WERI-Rb-1 (cell line): ENCODE data around the gene RIC1.
"Not testable (repeated sequence)": the region's sequence is repeated elsewhere in the genome, so short reads cannot be mapped to it uniquely, and the experiment has no call there.

Experiments
- DNase-seq: peaks from one replicate; pipeline ENCODE4 v3.0.0-alpha.2; 2020
- H3K27ac ChIP-seq: fragments of 250-450 bp; sonication (Bioruptor Pico); 2 replicates; pipeline ENCODE4 v1.5.1; 2020; ENCODE audit warnings: mild to moderate bottlenecking, moderate library complexity
- H3K27me3 ChIP-seq: fragments of 250-450 bp; sonication (Bioruptor Pico); 2 replicates; pipeline ENCODE4 v1.5.1; 2021; ENCODE audit warnings: mild to moderate bottlenecking, low read depth, moderate library complexity; ENCODE audit not compliant: insufficient read depth, severe bottlenecking
- H3K36me3 ChIP-seq: fragments of 250-450 bp; sonication (Bioruptor Pico); 2 replicates; pipeline ENCODE4 v1.5.1; 2020; ENCODE audit warnings: mild to moderate bottlenecking, moderate library complexity
- H3K4me3 ChIP-seq: 2 replicates; pipeline ENCODE4 v1.5.1; 2011; ENCODE audit warnings: low read depth, mild to moderate bottlenecking, control low read depth, low read length
- H3K9me3 ChIP-seq: fragments of 250-450 bp; sonication (Bioruptor Pico); 2 replicates; pipeline ENCODE4 v1.5.1; 2021; ENCODE audit warnings: mild to moderate bottlenecking, moderate library complexity; ENCODE audit not compliant: severe bottlenecking
- CTCF ChIP-seq: IDR thresholded peaks from 2 replicates; pipeline ENCODE4 v1.5.1; 2011; ENCODE audit warnings: low read depth, mild to moderate bottlenecking, control low read depth, inconsistent platforms, low read length

The RIC1 gene

GRCh38 chr9:5796298-5796697, 167.4 kb downstream of the RIC1 start:
- Histone ChIP-seq H3K36me3 (no peaks in the 10 kb centered on the region; the same call in 1 of the 2 replicates), H3K27ac (no peak overlapping the region), H3K27me3 (no peaks in the 10 kb centered on the region), H3K4me3 (no peak overlapping the region), H3K9me3 (no peaks in the 10 kb centered on the region)
- DNase-seq, result no peak
- no peak for TF ChIP-seq CTCF

- Histone ChIP-seq H3K27ac (no peak overlapping the region), H3K4me3 (no peak overlapping the region), H3K36me3 (no peaks in the 10 kb centered on the region; the same call in 1 of the 2 replicates), H3K9me3 (no peaks in the 10 kb centered on the region), H3K27me3 (no peaks in the 10 kb centered on the region)
- DNase-seq, result no peak
- no peak for TF ChIP-seq CTCF
Observed at GRCh38 chr9:5798581-5798980, 169.7 kb downstream of the RIC1 start.

- Histone ChIP-seq H3K27me3 (no peaks in the 10 kb centered on the region), H3K4me3 (no peak overlapping the region), H3K27ac (no peak overlapping the region), H3K36me3 (no peaks in the 10 kb centered on the region; the same call in 1 of the 2 replicates), H3K9me3 (no peaks in the 10 kb centered on the region)
- no peak for DNase-seq
- peak; percentile 71 for TF ChIP-seq CTCF
Observed at GRCh38 chr9:5799314-5799713, 170.4 kb downstream of the RIC1 start.

GRCh38 chr9:5800378-5800777, 171.5 kb downstream of the RIC1 start:
- not testable (repeated sequence) for H3K4me3 ChIP-seq, H3K9me3 ChIP-seq, DNase-seq, H3K36me3 ChIP-seq, H3K27me3 ChIP-seq, H3K27ac ChIP-seq

GRCh38 chr9:5800969-5801738, 172.2 kb downstream of the RIC1 start:
- Histone ChIP-seq H3K9me3 (no peaks in the 10 kb centered on the region), H3K27ac (no peak overlapping the region), H3K27me3 (no peaks in the 10 kb centered on the region), H3K4me3 (no peak overlapping the region), H3K36me3 (no peaks in the 10 kb centered on the region; the same call in 1 of the 2 replicates)
- TF ChIP-seq CTCF, result no peak
- DNase-seq, result no peak

DNA sequence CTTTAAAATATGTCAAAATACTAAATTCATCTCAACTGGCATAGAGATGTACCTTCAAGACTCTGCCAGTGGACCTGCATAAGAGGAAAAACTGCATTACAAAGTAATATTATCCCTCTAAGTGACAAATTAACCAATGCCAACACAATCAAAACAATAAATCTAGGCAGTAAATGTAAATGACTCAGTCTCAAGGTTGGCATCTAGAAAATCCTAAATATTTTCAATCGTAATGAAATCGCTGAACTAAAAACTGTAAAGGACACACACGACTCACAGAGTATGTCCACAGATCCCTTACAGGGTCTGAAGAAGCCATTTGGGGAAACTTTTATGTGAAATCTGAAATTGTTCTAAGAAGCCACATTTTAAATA, 172.8 kb downstream of the RIC1 start:
- H3K9me3 ChIP-seq, result no peaks in the 10 kb centered on the region
- no peak for DNase-seq
- H3K27ac ChIP-seq, result no peak overlapping the region
- no peak overlapping the region for H3K4me3 ChIP-seq
- no peaks in the 10 kb centered on the region; the same call in 1 of the 2 replicates for H3K36me3 ChIP-seq
- no peaks in the 10 kb centered on the region for H3K27me3 ChIP-seq
- no peak for TF ChIP-seq CTCF
